Sigmoid colon (tissue), 4 donors: ENCODE results near the gene SLC35A4.

Source experiments
- CTCF ChIP-seq, 4 experiments: fragments of 450-650 bp in 3 of 4; fragments of 200-600 bp in 1 of 4; IDR thresholded peaks; one replicate each; pipeline ENCODE4 v1.5.1; 2016 to 2019; ENCODE audit warnings: antibody characterized with exemption in 4 of 4, mild to moderate bottlenecking in 3 of 4, moderate library complexity in 2 of 4
- EP300 ChIP-seq, 4 donors: sonication (generic); formaldehyde crosslinking; IDR thresholded peaks; one replicate each; pipeline ENCODE4 v1.6.1; 2017; ENCODE audit warnings: antibody characterized with exemption in 4 of 4
- POLR2A ChIP-seq, 2 donors: fragments of 450-650 bp; IDR thresholded peaks; one replicate each; pipeline ENCODE4 v1.6.1; 2016; ENCODE audit warnings: antibody characterized with exemption in 2 of 2, mild to moderate bottlenecking in 2 of 2, moderate library complexity in 2 of 2

GRCh38 chr5:140557136-140557805 lies 7.4 kb upstream of the SLC35A4 start, which contains the start of gene SRA1:
- no peak for TF ChIP-seq CTCF (IDR thresholded peaks at IDR 0.05)
- TF ChIP-seq POLR2A (IDR thresholded peaks at IDR 0.05) = peak; percentile 80 to 92
- TF ChIP-seq EP300 (IDR thresholded peaks at IDR 0.05) = peak in 2 of 4 donors; percentile 46 to 55
